ENCODE data around the gene ZBED4.

ZBED4 gene

DNA sequence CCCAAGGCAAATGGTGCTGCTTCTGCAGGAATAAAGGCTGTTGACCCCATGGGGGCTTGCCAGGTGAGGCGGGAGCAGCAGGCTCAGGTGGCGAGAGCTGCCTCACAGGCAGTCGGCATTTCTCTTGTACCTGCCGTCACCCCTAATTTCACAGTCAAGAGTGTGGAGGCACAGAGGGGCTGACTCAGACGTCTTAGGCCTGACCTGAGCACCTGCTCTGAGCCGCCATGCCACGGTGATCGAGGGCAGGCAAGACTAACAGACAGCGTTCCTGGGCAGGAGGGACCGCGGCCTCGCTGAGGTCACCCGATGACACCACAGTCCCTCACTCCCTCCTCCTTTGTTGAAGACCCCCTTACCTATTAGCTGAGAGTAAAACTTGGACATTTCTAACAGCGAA, 59.4 kb downstream of the ZBED4 start:
- no peak for TF ChIP-seq CTCF (conservative IDR thresholded peaks at IDR 0.05; ENCODE audit: low read length)
- no peak overlapping the region for H3K4me3 ChIP-seq (ENCODE audit: low read length)
- no peak for DNase-seq (ENCODE audit: low read depth)

GRCh38 chr22:49913446-49913845, 59.8 kb downstream of the ZBED4 start:
- TF ChIP-seq CTCF (conservative IDR thresholded peaks at IDR 0.05; ENCODE audit: low read length) = no peak
- no peak overlapping the region for H3K4me3 ChIP-seq (ENCODE audit: low read length)
- no peak for DNase-seq (ENCODE audit: low read depth)

DNA sequence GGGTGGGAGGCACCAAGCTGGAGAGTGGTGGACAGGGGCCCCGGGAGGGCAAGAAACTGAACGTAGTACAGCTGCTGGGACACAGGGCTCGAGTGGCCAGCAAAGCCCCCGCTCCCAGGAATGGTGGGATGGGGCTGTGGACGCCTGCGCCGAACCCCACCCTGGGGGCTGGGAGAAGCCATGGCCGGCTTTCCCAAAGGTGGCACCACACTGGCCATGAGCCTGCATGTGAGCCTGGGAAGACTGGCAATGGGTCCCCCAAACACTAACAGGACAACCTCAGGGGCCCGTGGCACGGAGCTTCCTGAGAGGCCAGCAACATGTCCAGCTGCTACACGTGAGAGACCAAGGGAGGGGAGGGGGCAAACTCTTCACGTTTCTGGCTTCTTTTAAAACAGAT, 60.6 kb downstream of the ZBED4 start:
- TF ChIP-seq CTCF (conservative IDR thresholded peaks at IDR 0.05; ENCODE audit: low read length) = no peak
- DNase-seq (ENCODE audit: low read depth) = no peak
- no peak overlapping the region for H3K4me3 ChIP-seq (ENCODE audit: low read length)

DNA sequence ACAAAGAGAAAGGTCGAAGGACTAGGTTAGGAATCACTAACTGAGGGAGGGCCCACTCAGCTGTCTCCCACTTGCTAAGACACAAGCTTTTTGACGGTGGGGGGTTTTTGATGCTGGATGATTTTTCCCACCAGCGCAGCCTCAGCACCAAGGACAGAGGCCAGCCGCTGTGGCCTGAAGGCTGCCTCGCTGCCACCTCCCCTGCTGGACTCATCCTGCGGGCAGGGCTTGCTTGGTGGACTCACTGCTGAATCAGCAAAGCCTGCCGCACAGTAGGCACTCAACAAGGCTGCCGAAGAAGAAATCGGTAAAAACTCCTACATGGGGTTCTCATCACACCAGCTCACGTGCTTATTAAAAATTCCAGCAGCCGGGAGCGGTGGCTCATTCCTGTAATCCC, 62.0 kb downstream of the ZBED4 start:
- no peak for DNase-seq (ENCODE audit: low read depth)
- no peak overlapping the region for H3K4me3 ChIP-seq (ENCODE audit: low read length)
- TF ChIP-seq CTCF (conservative IDR thresholded peaks at IDR 0.05; ENCODE audit: low read length) = no peak

- DNase-seq (ENCODE audit: low read depth) = no peak
- TF ChIP-seq CTCF (conservative IDR thresholded peaks at IDR 0.05; ENCODE audit: low read length) = no peak
- no peak overlapping the region for H3K4me3 ChIP-seq (ENCODE audit: low read length)
These were observed 63.2 kb downstream of the ZBED4 start for GRCh38 chr22:49916831-49917230.

GRCh38 chr22:49917974-49918910, 64.6 kb downstream of the ZBED4 start, which contains the start of the genes ALG12 and CRELD2:
Gene ALG12, minus strand, starts transcription at chr22:49918438. Its CDS starts 4,673 bp downstream, at chr22:49913765.
Gene CRELD2, plus strand, starts transcription at chr22:49918634. Its CDS starts 136 bp downstream, at chr22:49918770.
- DNase-seq (ENCODE audit: low read depth) = peak; percentile 96
- peak within 1 kb of the TSS; percentile 75 for H3K4me3 ChIP-seq (ENCODE audit: low read length)
- TF ChIP-seq CTCF (conservative IDR thresholded peaks at IDR 0.05; ENCODE audit: low read length) = no peak
